Measurements from ENCODE around the gene IFNL3.
"Not testable (repeated sequence)": the region's sequence is repeated elsewhere in the genome, so short reads cannot be mapped to it uniquely, and the experiment has no call there.

Gene IFNL3

DNA sequence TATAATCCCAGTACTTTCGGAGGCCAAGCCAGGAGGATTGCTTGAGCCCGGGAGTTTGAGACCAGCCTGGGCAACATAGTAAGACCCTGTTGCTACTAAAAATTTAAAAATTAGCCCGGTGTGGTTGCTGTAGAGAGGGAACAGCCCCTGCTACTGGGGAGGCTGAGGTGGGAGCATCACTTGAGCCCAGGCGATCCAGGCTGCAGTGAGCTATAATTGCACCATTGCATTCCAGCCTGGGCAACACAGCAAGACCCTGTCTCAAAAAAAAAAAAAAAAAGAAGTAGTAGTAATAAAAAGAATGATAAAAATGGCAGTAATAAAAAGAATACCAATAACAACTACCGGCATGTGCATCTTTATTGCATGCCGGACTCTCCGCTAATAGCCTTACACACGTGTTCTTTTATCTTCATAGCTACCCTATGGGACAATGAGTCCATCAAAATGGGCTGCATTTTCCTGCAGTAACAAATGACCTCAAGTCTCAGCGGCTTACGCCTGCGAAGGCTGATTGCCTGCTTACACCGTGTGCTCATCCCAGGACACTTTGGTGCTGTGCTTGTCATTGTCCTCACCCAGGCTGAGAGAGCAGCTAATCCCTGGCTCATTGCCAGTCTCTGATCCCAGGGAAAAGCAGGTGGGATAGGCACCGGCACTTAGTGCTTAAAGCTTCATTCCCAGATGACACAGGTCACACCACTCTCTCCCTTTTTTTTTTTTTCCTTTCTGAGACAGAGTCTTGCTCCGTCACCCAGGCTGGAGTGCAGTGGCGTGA is 26.4 kb downstream of the IFNL3 start:
- DNase-seq (ENCODE audit: low spot score), result no peak

GRCh38 chr19:39217094-39217493 is 27.7 kb downstream of the IFNL3 start:
- DNase-seq (ENCODE audit: low spot score), result no peak

DNA sequence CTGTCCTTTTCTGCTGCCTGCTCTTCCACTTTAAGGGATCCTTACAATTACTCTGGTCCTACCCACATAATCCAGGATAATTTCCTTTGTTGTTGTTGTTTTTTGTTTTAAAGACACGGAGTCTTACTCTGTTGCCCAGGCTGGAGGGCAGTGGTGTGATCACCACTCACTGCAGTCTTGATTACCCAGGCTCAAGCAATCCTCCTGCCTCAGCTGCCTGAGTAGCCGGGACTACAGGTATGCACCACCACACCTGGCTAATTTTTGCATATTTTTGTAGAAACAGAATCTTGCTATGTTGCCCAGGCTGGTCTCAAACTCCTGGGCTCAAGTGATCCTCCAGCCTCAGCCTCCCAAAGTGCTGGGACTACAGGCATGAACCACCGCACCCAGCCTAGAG is 29.5 kb downstream of the IFNL3 start:
- DNase-seq (ENCODE audit: low spot score), result not testable (repeated sequence)

GRCh38 chr19:39212375-39212742 is 32.4 kb downstream of the IFNL3 start:
- DNase-seq (ENCODE audit: low spot score), result peak; percentile 30

DNA sequence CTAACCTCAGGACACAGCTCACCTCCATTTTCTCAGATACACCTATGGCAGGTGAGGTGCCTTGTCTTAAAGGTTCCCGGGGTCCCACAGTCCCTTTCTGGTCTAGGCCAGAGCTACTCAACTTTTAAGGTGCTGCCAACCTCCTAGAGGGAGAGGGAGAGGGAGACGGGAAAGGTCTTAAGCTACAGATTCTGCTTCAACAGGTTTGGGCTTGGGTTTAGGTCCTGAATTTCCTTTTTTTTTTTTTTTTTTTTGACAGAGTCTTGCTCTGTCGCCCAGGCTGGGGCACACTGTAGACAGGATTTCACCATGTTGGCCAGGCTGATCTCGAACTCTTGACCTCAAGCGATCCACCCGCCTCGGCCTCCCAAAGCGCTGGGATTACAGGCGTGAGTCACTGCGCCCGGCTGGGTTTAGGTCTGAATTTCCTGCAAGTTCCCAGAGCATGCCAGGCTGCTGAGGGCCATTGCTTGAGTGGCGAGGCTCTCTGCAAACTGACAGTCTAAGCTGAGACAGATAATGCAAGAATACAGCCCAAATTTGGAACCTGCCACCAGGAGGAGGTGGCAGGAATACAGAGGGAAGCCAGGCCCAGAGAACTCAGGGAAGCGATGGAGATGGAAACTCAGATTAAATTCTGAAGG is 33.0 kb downstream of the IFNL3 start:
- peak; percentile 18 for DNase-seq (ENCODE audit: low spot score)

GRCh38 chr19:39209196-39209595 is 35.6 kb downstream of the IFNL3 start:
- DNase-seq (ENCODE audit: low spot score), result no peak

DNA sequence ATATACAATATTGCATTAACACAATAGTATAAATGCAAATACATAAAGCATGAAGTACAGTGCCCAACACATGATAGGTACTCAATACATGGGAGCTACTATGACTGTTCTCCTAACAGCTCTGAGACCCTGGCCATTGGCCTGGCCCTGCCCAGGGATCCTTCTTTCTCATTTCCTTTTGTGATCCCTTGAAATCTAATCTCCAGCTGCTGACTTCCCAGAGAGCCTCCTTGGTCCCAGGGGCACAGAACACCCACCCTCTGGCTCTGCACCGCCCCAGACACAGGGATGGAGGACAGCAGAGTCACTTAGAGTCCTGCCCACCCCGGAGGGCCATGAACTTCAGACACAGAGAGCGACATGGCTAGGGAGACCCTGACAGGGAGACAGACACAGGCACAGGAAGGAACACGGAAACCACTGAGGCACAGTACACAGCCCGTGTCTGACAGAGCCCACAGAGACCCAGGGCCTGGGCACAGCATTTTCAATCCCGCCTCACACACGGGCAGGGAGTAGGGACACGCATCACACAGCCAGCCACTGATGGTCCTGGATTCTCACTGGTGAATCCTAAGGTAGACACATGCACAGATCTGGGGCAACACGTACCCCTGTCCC is 36.5 kb downstream of the IFNL3 start:
- no peak for DNase-seq (ENCODE audit: low spot score)

DNA sequence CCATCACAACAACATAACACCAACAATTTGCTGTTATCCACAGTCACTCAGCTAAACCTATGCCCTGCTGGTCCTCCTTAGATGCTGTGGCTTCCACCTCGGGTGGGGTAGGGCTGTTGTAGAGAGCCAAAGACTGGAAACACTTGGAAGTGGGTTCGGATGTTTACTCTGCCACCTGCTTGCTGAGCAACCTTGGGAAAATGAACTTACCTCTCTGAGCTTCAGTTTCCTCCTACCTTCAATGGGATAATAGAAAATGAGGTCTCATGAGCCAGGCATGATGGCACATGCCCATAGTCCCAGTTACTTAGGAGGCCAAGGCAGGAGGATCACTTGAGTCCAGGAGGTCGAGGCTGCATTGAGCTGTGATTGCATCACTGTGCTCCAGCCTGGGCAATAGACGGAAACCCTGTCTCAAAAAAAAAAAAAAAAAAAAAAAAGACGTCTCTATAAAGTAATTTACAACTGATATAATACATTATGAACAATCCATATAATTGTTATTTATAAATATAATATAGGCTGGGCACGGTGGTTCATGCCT is 37.4 kb downstream of the IFNL3 start:
- DNase-seq (ENCODE audit: low spot score), result no peak

DNA sequence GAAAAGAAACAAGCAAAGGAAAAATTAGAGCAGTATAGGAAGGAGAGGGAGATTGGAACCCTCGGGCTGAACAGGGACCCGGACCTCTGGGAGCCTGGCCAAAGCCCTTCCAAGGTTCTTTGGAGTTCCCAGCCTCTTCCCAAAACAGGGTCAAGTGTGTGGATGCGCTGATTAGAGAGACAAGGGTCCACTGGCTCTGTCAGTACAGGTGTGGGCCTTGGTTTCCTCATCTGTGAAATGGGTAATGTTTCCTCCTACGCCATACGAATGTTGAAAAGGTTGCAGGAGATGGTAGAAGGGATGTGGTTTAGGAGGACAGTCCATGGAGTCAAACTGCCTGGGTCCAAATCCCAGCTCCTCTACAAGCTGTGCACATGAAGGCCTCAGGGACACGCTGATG is 38.7 kb downstream of the IFNL3 start:
- no peak for DNase-seq (ENCODE audit: low spot score)

DNA sequence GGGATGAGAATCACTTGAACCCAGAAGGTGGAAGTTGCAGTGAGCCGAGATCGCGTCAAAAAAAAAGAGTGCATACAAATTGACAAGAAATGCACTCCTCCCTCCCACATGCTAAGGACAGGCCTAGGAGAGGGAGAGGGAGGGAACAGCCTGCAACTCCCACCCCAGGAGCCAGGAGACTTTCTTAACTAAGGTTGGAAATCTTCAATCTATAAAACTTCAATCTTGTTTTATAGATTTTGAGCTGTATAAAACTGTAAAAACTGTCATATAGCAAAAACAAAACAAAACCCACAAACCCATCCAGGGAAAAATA is 39.4 kb downstream of the IFNL3 start:
- DNase-seq (ENCODE audit: low spot score), result no peak

DNA sequence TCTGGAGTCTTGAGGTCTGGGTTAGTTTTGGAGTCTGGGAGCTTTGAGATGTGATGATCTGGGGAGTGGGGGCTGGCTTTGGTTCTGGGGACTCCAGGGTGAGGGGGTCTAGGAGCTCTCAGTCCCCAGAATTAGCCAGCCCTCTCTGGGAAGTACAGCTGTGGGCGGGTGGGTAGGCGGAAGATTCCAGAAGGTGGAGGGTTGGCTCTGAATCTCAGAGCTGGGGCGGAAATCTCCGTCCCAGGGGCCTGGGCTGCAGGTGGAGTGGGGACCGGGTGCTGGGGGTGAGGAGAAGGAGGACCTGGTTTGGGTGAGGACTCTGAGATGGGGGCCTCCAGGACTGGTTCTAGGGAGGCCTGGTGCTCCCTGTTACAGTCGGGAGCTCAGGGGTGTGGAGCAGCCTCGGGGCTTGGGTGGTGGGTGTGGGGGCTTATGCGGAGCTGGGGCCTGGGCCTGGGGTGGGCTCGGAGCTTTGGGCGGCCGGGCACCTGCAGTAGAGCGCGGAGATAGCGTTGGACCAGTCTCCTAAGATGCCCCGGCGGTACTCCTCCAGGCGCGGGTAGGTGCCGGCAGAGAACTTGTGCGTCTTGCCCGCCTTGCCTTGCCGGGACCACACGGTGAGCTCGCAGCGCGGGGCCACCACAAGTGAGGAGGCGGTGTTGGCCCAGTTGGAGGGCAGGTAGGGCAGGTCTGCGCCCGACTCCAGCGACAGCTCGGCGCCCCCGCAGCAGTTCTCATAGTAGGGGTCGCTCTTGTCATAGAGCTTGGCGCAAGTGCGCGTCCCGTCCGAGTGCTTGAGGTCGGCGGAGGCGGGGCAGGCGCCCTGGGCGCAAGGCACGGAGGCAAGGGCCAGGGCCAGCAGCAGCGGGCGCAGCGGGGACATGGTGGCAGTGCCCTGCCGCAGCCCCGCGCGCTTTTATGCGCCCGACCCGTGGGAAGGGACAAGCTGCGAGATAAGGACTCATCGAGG is 41.1 kb downstream of the IFNL3 start, which contains the start of gene SYCN:
Gene SYCN, minus strand, starts transcription at position 892 of the 970 bp plus-strand sequence. Its CDS starts 9 bp downstream, at position 883.
- DNase-seq (ENCODE audit: low spot score), result no peak

DNA sequence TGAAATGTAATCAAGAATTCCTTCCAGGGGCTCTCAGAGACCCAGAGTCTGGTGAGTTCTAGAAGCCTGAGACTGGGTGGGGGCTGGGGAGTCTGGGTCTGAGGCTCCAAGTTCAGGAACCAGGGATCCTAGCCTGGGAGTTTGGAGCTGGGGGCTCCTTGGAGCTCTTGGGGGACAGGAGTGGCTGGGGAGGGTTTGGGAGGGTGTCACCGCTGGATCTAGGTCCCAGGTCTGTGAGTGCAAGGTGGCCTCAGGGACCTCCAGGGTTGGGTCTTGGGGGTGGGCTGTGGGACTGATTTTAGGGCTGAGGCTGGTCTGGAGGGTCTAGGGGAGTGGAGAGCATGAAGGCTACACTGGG is 41.8 kb downstream of the IFNL3 start:
- DNase-seq (ENCODE audit: low spot score), result no peak

DNA sequence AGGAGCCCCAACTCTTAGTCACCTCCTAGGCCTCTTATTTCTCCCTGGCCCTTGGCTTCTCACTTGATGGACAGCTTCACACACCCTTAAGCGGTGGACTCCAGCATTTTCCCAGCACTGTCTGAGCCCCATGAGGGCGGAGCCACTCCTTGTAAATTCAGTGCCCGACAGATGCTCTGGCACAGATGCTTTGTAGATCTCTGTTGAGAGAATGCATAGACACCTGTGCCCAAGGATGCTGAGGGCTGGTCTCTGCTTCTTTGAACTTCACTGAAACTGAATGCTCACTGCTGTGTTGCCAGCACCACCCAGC is 44.0 kb downstream of the IFNL3 start:
- no peak for DNase-seq (ENCODE audit: low spot score)

- no peak for DNase-seq (ENCODE audit: low spot score)
Observed at GRCh38 chr19:39200066-39200802, 44.6 kb downstream of the IFNL3 start.

- DNase-seq (ENCODE audit: low spot score), result no peak
Observed at GRCh38 chr19:39199025-39199424, 45.8 kb downstream of the IFNL3 start.

- DNase-seq (ENCODE audit: low spot score), result no peak
Observed at GRCh38 chr19:39197808-39198207, 47.0 kb downstream of the IFNL3 start.

GRCh38 chr19:39196860-39197562 is 47.8 kb downstream of the IFNL3 start, which contains the start of gene NCCRP1:
TSS of gene NCCRP1 (plus strand) at chr19:39196964. CDS start at chr19:39196983, 19 bp downstream.
- DNase-seq (ENCODE audit: low spot score), result no peak

DNA sequence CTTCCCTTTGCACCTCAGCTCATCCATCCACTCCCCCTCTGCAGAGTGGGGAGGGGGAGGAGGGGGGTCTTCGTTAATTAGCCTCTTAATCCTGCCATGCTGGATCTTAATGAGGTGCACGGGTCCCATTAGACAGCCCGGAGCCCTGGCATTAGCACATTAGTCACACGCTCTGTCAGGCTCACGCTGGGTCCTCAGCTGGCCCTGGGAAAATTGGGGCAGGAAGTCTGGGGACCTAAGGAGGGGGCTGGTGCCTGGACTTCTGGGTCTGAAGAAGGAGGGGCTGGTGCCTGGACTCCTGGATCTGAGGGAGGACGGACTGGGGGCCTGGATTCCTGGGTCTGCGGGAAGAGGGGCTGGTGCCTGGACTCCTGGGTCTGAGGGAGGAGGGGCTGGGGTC is 48.5 kb downstream of the IFNL3 start:
- DNase-seq (ENCODE audit: low spot score), result no peak

DNA sequence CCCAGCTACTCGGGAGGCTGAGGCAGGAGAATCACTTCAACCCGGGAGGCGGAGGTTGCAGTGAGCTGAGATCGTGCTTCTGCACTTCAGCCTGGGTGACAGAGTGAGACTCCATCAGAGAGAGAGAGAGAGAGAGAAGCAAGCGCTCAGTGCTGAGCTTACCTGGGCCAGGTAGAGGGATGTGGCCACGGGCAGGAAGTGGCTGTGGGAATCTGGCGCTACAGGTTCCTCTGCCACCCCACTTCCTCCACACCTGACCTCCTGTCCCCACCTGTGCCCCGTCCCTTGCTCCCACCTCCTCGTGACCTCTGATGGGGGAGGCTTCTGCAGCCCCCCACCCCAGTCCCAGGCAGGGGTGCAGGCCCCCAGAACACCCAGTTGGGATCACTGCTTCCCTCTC is 49.1 kb downstream of the IFNL3 start:
- no peak for DNase-seq (ENCODE audit: low spot score)

DNA sequence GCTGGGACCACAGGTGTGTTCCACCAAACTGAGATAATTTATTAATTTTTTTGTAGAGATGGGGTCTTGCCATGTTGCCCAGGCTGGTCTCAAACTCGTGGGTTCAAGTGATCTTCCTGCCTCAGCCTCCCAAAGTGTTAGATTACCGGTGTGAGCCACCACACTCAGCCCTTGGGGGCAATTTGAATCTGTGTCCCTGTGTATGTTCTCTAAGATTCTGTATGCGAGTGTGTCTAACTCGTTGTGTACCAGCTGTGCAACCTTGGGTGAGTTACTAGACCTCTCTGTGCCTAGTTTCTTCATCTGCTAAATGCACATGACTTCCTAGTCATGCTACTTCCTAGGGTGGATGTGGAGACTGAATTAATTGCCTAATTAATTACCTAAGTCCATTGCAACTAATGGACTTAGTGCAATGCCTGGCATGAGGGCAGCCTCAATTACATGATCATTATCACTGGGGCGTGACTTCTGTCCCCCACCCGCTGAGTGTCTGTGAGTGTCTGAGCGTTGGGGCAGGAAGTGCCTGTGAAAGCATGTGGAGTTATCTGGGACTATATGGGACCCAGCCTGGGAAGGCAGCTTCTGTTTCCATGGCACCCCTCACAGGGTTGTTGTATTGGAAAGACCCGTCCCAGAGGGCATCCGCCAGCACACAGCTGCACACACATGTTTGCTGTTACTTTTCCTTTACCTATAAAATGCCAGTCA is 49.8 kb downstream of the IFNL3 start:
- DNase-seq (ENCODE audit: low spot score), result no peak
